ENCODE measurements around the gene PAK5.

- TF ChIP-seq CTCF (conservative IDR thresholded peaks at IDR 0.05) (no peak), EZH2 (IDR thresholded peaks at IDR 0.05; ENCODE audit: low read depth) (no peak)
These were observed 127.0 kb downstream of the PAK5 start for GRCh38 chr20:9711872-9712271.

Measured in PC-9 (cell line).